Sigmoid colon (tissue), 7 donors: ENCODE results near the gene PPFIA4. TPM values are rescaled to one million over a fixed set of nuclear protein-coding genes. Genes with fewer than 3 reads are reported as not detected.
A peak's percentile ranks its signal among the peaks of the same experiment; 100 is the strongest.
"Not testable (repeated sequence)": the region's sequence is repeated elsewhere in the genome, so short reads cannot be mapped to it uniquely, and the experiment has no call there.

Source experiments
- DNase-seq: peaks from one replicate; pipeline ENCODE4 v3.0.0-alpha.2; 2019
- H3K27ac ChIP-seq, 4 donors: fragments of 200-600 bp; sonication (generic); one replicate each; pipeline ENCODE4 v1.5.1; 2016 to 2019; ENCODE audit warnings: mild to moderate bottlenecking in 1 of 4
- H3K27me3 ChIP-seq, 3 donors: fragments of 200-600 bp; sonication (generic); one replicate each; pipeline ENCODE4 v1.5.1; 2019; ENCODE audit warnings: mild to moderate bottlenecking in 1 of 3
- H3K36me3 ChIP-seq, 4 donors: fragments of 200-600 bp; sonication (generic); one replicate each; pipeline ENCODE4 v1.5.1; 2016 to 2019
- H3K4me1 ChIP-seq, 4 donors: fragments of 200-600 bp; sonication (generic); one replicate each; pipeline ENCODE4 v1.5.1; 2017 to 2019
- H3K4me3 ChIP-seq, 4 donors: fragments of 200-600 bp; sonication (generic); one replicate each; pipeline ENCODE4 v1.5.1; 2017 to 2019; ENCODE audit warnings: mild to moderate bottlenecking in 2 of 4, moderate library complexity in 1 of 4
- H3K9me3 ChIP-seq, 4 donors: fragments of 200-600 bp in 3 of 4; sonication (generic) in 3 of 4; one replicate each; pipeline versions ENCODE4 v1.5.1 to v1.6.1; 2013 to 2019
- EP300 ChIP-seq, 4 donors: sonication (generic); formaldehyde crosslinking; IDR thresholded peaks; one replicate each; pipeline ENCODE4 v1.6.1; 2017; ENCODE audit warnings: antibody characterized with exemption in 4 of 4
- POLR2A ChIP-seq, 2 donors: fragments of 450-650 bp; IDR thresholded peaks; one replicate each; pipeline ENCODE4 v1.6.1; 2016; ENCODE audit warnings: antibody characterized with exemption in 2 of 2, mild to moderate bottlenecking in 2 of 2, moderate library complexity in 2 of 2
- POLR2AphosphoS5 ChIP-seq, 4 donors: sonication (generic); formaldehyde crosslinking; IDR thresholded peaks; one replicate each; pipeline ENCODE4 v1.6.1; 2017; ENCODE audit warnings: antibody characterized with exemption in 4 of 4
- WGBS, 2 donors: extraction: QIAGEN DNeasy Blood & Tissue Kit; methylation state at CpG; one replicate each; pipeline ENCODE4 v1.1.7; 2013; 5-methylcytosine and 5-hydroxymethylcytosine counted together
- intact Hi-C: fragments of 100-400 bp; cut with DNase I; formaldehyde crosslinking; loops from one replicate; pipeline ENCODE4 v1.15.1; 2023
- polyA plus RNA-seq, 3 donors: library from polyadenylated mRNA; stranded (reverse); fragments of 200-250 nt; gene quantifications; one replicate each; pipeline ENCODE4 v1.2.3, GENCODE V29; 2013
- total RNA-seq, 4 donors: library from RNA; depleted of rRNA; stranded (reverse); fragments of >200 nt; gene quantifications; one replicate each; pipeline ENCODE4 v1.1.0, GENCODE V29; 2016
- TF ChIP-seq, protein P1 (sequence below), 4 experiments: fragments of 450-650 bp in 3 of 4; fragments of 200-600 bp in 1 of 4; IDR thresholded peaks; one replicate each; pipeline ENCODE4 v1.5.1; 2016 to 2019; ENCODE audit warnings: antibody characterized with exemption in 4 of 4, mild to moderate bottlenecking in 3 of 4, moderate library complexity in 2 of 4
- donor health status: healthy with polysubstance abuse.
- donor health status: Bipolar disorder and iron deficiency.
- donor health status: healthy.

PPFIA4 gene
- total and polyA plus RNA-seq, 7 donors: 0.52 to 15.0 (median 1.4) TPM; not detected in 2

DNA sequence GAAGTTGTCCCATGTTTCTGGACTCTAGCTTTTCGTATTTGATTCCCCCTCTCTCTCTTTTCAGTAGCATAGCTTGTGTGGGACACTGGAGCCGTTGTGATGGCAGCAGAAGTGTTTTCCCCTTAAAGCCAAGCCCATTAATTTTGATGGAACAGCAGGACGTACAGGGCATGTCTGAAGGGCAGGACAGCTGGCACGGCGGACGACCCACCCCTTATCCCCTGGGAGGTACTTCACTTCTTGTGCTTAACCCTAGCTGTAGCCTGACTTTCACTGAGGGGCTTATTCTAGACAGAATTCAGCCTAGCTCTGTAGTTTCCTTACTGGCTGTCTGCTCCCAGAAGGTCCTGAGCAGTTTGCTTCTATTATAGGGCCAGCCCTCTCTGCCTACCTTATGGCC, 8.6 kb upstream of the PPFIA4 start:
- Histone ChIP-seq H3K9me3 (no peaks in the 10 kb centered on the region), H3K36me3 (peaks cover 26 to 100% (median 87%) of the 10 kb centered on the region in 4 donors), H3K4me1 (no peaks in the 10 kb centered on the region), H3K4me3 (no peak overlapping the region), H3K27ac (no peak overlapping the region), H3K27me3 (no peaks in the 10 kb centered on the region)
- intact Hi-C loops: no loop called here
- TF ChIP-seq EP300 (IDR thresholded peaks at IDR 0.05) (no peak), POLR2AphosphoS5 (IDR thresholded peaks at IDR 0.05) (no peak)
- 93 to 95% methylated on average over 6 of the region's 6 CpGs for WGBS, 2 donors
- no peak for DNase-seq

DNA sequence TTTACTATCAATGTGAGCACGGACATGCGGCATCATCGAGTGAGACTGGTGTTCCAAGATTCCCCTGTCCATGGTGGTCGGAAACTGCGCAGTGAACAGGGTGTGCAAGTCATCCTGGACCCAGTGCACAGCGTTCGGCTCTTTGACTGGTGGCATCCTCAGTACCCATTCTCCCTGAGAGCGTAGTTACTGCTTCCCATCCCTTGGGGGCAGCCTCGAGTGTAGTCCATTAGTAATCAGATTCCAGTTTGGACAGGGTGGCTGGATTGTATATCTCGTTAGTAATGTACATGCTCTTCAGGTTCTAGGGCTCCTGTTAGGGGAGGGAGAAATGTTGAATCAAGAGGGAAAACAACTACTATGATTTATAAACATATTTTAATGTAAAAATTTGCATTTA, 3.4 kb upstream of the PPFIA4 start:
- H3K4me1 ChIP-seq: peaks cover 0 to 18% (median 12%) of the 10 kb centered on the region in 4 donors
- H3K27me3 ChIP-seq, intact Hi-C loops, H3K27ac ChIP-seq, DNase-seq, H3K9me3 ChIP-seq, H3K4me3 ChIP-seq: not testable (repeated sequence)
- peaks cover 10 to 64% (median 44%) of the 10 kb centered on the region in 4 donors for H3K36me3 ChIP-seq
- WGBS, 2 donors: 92 to 98% methylated on average over 4 to 5 of the region's 10 CpGs

DNA sequence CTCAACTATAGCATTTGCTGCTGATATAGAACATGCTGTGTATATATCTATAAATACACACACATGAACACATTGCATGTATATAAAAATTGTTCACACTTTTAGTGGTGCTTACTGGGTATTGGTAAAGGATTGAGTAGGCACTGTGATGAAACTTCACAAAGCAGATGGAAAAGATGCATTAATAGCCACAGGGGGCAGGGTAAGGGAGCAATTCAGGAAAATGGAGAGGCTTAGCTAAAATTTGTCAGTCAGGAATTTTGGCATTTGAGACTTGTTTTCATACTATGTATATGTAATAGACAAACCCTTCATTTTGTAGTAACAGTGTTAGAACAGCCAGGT, 633 bp upstream of the PPFIA4 start:
- H3K27ac ChIP-seq: peak overlapping the region; percentile 54 to 75 (median 62)
- no peaks in the 10 kb centered on the region for H3K9me3 ChIP-seq
- TF ChIP-seq, protein P1, sequence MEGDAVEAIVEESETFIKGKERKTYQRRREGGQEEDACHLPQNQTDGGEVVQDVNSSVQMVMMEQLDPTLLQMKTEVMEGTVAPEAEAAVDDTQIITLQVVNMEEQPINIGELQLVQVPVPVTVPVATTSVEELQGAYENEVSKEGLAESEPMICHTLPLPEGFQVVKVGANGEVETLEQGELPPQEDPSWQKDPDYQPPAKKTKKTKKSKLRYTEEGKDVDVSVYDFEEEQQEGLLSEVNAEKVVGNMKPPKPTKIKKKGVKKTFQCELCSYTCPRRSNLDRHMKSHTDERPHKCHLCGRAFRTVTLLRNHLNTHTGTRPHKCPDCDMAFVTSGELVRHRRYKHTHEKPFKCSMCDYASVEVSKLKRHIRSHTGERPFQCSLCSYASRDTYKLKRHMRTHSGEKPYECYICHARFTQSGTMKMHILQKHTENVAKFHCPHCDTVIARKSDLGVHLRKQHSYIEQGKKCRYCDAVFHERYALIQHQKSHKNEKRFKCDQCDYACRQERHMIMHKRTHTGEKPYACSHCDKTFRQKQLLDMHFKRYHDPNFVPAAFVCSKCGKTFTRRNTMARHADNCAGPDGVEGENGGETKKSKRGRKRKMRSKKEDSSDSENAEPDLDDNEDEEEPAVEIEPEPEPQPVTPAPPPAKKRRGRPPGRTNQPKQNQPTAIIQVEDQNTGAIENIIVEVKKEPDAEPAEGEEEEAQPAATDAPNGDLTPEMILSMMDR (IDR thresholded peaks at IDR 0.05): no peak
- TF ChIP-seq POLR2A (IDR thresholded peaks at IDR 0.05) (no peak), EP300 (IDR thresholded peaks at IDR 0.05) (no peak), POLR2AphosphoS5 (IDR thresholded peaks at IDR 0.05) (no peak)
- peaks cover 4 to 36% (median 16%) of the 10 kb centered on the region in 4 donors for H3K36me3 ChIP-seq
- peak overlapping the region in 2 of 4 donors; percentile 48 to 61 for H3K4me3 ChIP-seq
- peaks cover 0 to 3% (median 0%) of the 10 kb centered on the region in 3 donors for H3K27me3 ChIP-seq
- intact Hi-C loops: loop anchor here (5.0 kb wide), 1 partner anchor 63 kb away; no protein-coding TSS in a partner anchor
- no peak for DNase-seq
- peaks cover 0 to 31% (median 18%) of the 10 kb centered on the region in 4 donors for H3K4me1 ChIP-seq

DNA sequence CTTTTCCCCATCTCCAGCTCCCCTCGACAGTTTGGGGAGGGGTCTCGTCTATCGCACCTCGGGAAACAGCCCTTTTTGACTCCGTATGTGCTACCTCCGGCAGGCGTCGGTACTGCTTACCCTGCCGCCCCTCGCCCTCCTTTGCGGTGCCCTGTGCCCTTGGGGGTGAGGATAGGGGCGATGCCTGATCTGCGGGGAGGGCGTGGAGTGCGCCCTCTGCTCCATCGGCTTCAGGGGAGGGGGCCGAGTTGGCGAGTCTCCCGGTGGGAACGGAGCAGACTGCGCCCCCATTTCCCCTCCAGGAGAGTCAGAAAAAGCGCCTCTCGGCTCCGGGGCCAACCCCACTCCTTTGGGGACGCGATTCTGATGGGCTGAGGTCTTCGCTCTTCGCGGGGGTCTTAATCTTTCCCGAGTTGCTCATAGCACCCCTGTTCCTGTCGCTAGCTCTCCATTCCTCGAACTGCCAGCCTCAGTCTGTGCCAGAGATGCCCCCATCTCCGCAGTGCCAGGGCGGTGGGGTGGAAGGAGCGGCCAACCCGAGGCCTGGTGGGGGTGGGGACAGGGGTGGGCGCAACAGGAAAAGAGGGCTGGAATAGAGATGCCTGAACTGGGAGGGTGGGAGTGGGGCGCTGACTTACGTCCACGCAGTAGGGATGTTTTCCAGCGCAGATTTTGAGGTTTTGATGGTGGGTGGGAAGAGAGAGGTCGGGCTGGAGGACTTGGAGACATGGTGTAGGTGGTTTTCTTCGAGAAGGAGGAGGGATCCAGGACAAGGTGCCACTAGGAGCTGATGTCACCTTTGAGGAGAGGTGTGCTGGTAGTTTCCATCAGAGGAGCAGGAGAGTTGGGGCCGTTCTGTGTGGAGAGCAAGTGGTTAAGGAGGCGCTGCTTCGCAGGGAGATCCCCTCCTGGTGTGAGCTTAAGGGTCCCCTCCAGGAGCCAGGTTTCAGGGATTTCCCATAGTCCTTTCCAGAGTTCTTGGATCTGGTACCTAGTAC, 674 bp downstream of the PPFIA4 start:
- no peak for DNase-seq
- intact Hi-C loops: loop anchor here (5.0 kb wide), 1 partner anchor 65 kb away; no protein-coding TSS in a partner anchor
- peak overlapping the region; percentile 34 to 61 (median 50) for H3K4me3 ChIP-seq
- peak overlapping the region in 3 of 4 donors; percentile 54 to 75 (median 68) for H3K27ac ChIP-seq
- peaks cover 0 to 3% (median 0%) of the 10 kb centered on the region in 3 donors for H3K27me3 ChIP-seq
- WGBS, 2 donors: 11% methylated on average over 46 of the region's 46 CpGs
- H3K9me3 ChIP-seq: no peaks in the 10 kb centered on the region
- TF ChIP-seq POLR2AphosphoS5 (IDR thresholded peaks at IDR 0.05) (no peak), EP300 (IDR thresholded peaks at IDR 0.05) (no peak), POLR2A (IDR thresholded peaks at IDR 0.05) (no peak)
- TF ChIP-seq, protein P1 (IDR thresholded peaks at IDR 0.05): no peak
- peaks cover 0 to 31% (median 18%) of the 10 kb centered on the region in 4 donors for H3K4me1 ChIP-seq
- H3K36me3 ChIP-seq: peaks cover 3 to 23% (median 6%) of the 10 kb centered on the region in 4 donors

DNA sequence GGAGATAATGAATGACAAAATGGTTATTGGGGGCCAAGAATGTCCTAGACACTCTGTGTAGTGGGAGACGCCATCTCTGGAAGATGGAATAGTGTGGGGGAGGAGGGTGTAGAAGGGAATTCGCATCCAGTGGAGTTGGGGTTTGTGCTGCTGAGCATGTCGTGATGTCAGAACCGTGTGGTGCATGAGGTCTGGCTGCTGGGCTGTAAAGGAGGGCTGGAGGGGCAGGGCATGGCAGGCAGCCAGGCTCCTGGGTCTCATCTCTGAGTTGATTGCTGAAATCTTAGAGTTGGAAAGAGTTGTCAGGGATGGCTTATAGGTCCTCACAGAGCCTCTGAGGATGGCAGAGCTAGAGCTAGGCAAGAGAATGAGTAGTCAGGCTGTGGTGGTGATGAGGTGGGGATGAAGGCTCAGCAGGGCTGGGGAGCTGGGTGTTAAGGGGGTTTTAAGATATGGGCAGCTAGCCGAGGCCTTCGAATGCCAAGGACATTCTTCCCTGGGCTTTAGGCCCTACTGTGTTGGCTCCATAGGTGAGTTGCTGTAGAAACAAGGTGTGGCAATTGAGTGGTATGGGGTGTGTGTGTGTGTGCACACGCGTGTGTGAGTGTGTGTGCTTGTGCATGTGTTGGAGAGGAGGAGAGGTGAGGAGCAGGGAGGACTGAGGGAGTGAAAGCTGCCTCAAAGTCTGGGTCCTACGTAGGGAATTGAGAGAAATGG, 1.9 kb downstream of the PPFIA4 start:
- intact Hi-C loops: loop anchor here (5.0 kb wide), 1 partner anchor 66 kb away; no protein-coding TSS in a partner anchor
- no peak overlapping the region for H3K4me3 ChIP-seq
- peak overlapping the region in 2 of 4 donors; percentile 4 to 13 for H3K27ac ChIP-seq

More for the DNA sequence above, 1.9 kb downstream of the PPFIA4 start:
- WGBS, 2 donors: 76 to 85% methylated on average over 9 of the region's 9 CpGs
- Histone ChIP-seq H3K27me3 (peaks cover 0 to 3% (median 0%) of the 10 kb centered on the region in 3 donors), H3K9me3 (no peaks in the 10 kb centered on the region), H3K36me3 (peaks cover 0 to 16% (median 3%) of the 10 kb centered on the region in 4 donors), H3K4me1 (peaks cover 0 to 31% (median 18%) of the 10 kb centered on the region in 4 donors)
- TF ChIP-seq POLR2AphosphoS5 (IDR thresholded peaks at IDR 0.05): no peak
- TF ChIP-seq, protein P1 (IDR thresholded peaks at IDR 0.05): no peak
- TF ChIP-seq POLR2A (IDR thresholded peaks at IDR 0.05): no peak
- TF ChIP-seq EP300 (IDR thresholded peaks at IDR 0.05): no peak
- DNase-seq: no peak
